GM13976 (cell line): ENCODE results near the gene ADAMTS19.

Experiments used
- DNase-seq: peaks from one replicate; pipeline ENCODE4 v3.0.0; 2012; ENCODE audit warnings: low spot score
- in situ Hi-C: fragments of 300-500 bp; cut with MboI; formaldehyde crosslinking; loops from one replicate; pipeline ENCODE4 v1.12.0; 2022; ENCODE audit warnings: low sequenced_read_pairs, mixed read lengths, inconsistent platforms; ENCODE audit not compliant: unreplicated experiment
- TF ChIP-seq, protein P1 (sequence below): IDR thresholded peaks from 2 replicates; pipeline ENCODE4 v1.5.1; 2012; ENCODE audit warnings: borderline replicate concordance, mild to moderate bottlenecking; ENCODE audit not compliant: insufficient read depth; ENCODE audit errors: extremely low read depth, missing control alignments, control extremely low read depth

Gene ADAMTS19

DNA sequence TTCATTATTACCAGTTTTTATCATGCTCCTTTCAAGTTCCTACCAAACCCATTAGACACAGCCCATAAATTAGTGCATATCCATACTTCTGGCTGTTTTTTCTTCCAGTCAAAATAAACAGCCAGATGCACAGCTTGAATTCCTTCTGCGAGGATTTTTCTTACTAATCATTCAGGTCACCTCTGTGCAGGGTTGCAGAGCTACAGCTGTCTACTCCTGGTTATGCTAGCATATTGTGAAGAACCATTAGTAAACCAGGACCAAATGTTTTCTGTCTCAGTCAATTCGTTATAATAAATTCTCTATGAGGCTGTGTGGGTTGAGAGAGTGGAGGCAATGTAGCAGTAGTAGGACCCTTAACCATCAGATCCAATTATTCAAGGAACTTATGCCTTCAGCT, 279.7 kb downstream of the ADAMTS19 start:
- in situ Hi-C loops: no loop called here
- TF ChIP-seq, protein P1, sequence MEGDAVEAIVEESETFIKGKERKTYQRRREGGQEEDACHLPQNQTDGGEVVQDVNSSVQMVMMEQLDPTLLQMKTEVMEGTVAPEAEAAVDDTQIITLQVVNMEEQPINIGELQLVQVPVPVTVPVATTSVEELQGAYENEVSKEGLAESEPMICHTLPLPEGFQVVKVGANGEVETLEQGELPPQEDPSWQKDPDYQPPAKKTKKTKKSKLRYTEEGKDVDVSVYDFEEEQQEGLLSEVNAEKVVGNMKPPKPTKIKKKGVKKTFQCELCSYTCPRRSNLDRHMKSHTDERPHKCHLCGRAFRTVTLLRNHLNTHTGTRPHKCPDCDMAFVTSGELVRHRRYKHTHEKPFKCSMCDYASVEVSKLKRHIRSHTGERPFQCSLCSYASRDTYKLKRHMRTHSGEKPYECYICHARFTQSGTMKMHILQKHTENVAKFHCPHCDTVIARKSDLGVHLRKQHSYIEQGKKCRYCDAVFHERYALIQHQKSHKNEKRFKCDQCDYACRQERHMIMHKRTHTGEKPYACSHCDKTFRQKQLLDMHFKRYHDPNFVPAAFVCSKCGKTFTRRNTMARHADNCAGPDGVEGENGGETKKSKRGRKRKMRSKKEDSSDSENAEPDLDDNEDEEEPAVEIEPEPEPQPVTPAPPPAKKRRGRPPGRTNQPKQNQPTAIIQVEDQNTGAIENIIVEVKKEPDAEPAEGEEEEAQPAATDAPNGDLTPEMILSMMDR: no peak
- no peak for DNase-seq

DNA sequence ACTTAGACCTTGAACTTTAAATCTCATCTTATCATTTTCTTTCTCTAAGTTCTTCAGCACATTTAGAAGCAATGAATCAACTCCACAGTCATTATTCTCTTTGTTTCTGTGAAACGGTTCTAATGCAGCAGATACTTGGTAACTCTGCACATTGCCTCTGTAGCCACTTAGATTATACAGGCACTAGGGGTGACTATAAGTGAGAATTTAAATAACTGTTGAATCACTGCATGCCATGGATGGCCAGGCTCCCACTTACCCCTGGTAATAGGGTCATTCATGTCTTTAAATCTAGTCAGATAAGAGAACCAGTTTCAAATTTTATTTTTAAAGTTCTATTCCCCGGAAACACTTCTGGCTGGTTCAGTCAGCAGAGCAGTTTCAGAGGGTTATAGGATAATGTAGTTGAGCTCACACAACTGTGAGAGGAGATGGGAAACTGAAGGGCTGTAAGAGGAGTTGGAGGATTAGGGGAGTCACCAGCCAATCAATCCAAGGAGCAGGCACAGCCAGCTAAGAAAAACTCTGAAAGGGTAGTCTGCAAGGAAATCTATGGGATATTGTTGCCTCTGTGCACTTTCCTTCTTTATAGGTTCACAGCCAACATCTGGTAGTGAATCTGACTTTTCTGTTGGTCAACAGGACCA, 283.6 kb downstream of the ADAMTS19 start:
- in situ Hi-C loops: no loop called here
- TF ChIP-seq, protein P1: no peak
- no peak for DNase-seq

DNA sequence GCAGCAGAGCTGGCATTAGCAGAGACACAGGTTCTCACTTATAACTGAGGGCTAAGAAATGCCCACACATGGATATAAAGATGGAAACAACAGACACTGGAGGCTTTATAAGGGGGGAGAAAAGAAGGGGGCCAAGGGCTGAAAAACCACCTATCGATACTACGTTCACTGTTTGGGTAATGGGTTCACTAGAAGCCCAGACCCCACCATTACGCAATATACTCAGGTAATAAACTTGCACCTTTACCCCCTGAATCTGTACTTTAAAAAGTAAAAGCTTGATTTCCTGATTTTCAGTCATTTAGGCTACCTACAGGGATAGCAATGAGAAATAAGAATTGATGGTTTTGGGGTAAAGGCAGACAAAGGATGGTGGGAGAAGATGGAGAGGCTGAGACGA, 285.9 kb downstream of the ADAMTS19 start:
- no peak for DNase-seq
- in situ Hi-C loops: no loop called here
- TF ChIP-seq, protein P1: no peak

DNA sequence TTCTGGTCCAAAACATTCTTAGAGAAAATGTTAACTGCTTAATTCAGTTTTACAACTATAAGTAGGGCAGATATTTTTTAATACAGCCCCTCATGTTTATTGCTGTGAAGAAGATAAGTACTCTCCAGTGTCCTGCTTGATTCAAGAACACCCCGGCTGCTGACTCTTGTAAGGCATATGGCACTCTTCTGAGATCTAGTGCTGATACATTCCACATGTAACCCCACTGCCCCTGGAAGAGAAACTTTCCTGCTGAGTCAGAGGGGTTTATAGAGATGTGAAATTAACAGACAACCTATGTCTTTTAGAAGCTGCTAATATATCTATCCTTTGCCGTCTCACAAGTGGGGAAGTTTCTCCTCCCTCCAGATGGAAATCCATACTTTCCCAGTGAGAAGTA, 286.8 kb downstream of the ADAMTS19 start:
- TF ChIP-seq, protein P1: no peak
- DNase-seq: no peak
- in situ Hi-C loops: no loop called here

DNA sequence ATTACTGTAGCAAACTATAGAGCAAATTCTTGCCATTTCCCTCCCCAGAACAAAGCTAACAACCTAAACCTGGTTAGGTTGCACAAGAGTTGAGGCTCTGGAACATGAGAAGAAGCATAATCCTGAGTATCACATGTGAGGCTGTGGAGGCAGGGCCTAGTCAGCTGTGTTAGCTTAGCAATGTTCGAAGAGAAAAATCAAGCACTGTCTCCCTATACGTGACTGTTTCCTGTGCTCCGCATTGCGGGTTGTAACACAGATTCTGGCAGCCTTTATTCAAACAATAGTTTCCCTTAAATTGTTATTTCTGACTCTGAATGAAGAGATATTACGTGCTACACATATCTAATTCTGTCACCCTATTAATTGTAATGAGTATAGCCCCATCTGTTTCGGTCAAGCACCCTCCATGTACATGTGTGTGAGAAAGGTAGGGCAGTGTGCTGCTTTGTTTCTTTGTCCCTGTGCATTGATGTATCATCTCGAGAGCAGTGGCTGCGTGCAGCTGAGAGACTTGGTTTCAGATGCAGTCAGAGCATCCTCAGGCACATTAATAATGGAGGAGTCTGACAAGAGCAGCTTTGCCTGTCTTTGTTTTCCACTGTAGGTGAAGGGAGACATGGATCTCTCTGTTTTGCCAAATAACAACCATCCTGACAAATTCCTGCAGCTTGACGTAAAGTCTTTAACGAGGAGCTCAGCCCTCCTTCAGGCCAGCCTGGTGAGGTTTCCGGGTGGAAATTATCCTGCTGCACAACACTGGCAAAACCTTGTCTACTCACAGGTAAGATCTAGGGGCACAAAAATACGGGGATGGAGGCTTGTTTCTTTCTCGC, 287.7 kb downstream of the ADAMTS19 start, which contains the start of gene MINAR2:
MINAR2 (plus strand) TSS at position 523 of the 836 bp plus-strand sequence; CDS start at position 620, 97 bp downstream.
- TF ChIP-seq, protein P1: no peak
- in situ Hi-C loops: no loop called here
- DNase-seq: no peak

DNA sequence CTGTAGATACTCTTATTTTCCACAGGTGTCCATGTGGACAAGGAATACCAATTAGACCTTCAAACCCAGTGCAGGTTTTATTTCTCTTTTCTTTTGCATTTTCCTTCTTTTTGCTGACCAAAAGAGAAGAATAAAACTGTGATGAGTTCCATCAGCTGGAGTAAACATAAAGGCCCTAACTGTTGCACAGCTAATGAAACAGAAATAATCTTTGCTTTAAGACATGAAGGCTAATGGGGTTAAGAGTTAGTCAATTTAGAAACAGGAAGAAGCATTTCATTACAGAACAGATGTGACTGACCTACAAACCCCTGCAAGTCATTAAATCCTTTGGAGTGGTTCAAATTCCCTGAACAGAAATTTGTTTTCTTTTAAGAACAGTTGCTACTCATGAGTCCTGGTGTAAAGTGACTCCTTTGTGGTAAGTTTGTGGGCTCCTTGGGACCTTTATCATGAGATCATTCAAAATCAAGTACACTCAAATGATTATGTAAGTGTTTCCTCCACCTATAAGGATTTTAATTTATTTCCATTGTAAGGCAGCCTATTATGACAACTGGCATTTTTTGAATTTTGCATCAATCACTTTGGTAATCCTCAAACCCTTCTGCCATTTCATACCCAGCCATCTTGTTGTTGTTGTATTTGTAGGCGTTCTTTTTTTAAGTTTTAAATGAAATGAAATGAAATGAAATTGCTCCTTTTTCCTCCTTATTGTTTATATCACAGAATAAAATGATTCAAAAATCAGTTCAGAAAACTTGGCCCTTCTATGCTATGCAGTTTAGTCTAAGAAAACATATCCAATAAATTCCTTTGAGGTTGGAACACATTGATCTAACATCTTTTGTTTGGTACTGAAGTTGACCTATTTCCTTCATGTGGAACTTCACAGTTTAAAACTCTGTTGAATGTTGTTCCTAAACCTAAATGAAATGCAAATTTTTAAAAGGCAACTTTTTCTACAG, 289.1 kb downstream of the ADAMTS19 start:
- in situ Hi-C loops: no loop called here
- no peak for DNase-seq
- TF ChIP-seq, protein P1: no peak
